Natural killer cell treated with Interleukin-12 subunit alpha and Interleukin-12 subunit beta and Interleukin-15 and Interleukin-18, amount 100 ng/mL, for 72 hours (primary cell): ENCODE measurements around the gene DIPK1B. TPM values are rescaled to one million over a fixed set of nuclear protein-coding genes. Genes with fewer than 3 reads are reported as not detected.

Experiments
- ATAC-seq, 2 donors: fragments of 150-1000 bp; cut with Tn5 transposase in 1 of 2; sonication (Bioruptor Pico), chemical (Tn5 transposase) in 1 of 2; 2 replicates each; pipeline ENCODE4 v1.10.0; 2021
- DNase-seq: peaks from one replicate; pipeline ENCODE4 v3.0.0; 2022; ENCODE audit warnings: low spot score
- H3K27ac Mint-ChIP-seq, 2 donors: 1 replicate in 1 of 2; 2 replicates in 1 of 2; pipeline ENCODE4 v1.8.0; 2022; ENCODE audit warnings: mixed read lengths in 2 of 2, mild to moderate bottlenecking in 1 of 2, moderate library complexity in 1 of 2
- H3K27me3 Mint-ChIP-seq, 2 donors: 1 replicate in 1 of 2; 2 replicates in 1 of 2; pipeline ENCODE4 v1.8.0; 2022; ENCODE audit warnings: mixed read lengths in 2 of 2
- H3K36me3 Mint-ChIP-seq: one replicate; pipeline ENCODE4 v1.8.0; 2022; ENCODE audit warnings: mixed read lengths
- H3K4me1 Mint-ChIP-seq, 2 donors: 1 replicate in 1 of 2; 2 replicates in 1 of 2; pipeline ENCODE4 v1.8.0; 2022; ENCODE audit warnings: low read depth in 2 of 2, mixed read lengths in 2 of 2, mild to moderate bottlenecking in 1 of 2
- H3K4me3 Mint-ChIP-seq: one replicate; pipeline ENCODE4 v1.8.0; 2022; ENCODE audit warnings: mixed read lengths
- H3K9me3 Mint-ChIP-seq: 2 replicates; pipeline ENCODE4 v1.8.0; 2022; ENCODE audit warnings: mixed read lengths
- total RNA-seq, 2 donors: library from RNA; stranded (reverse); gene quantifications; one replicate each; pipeline ENCODE4 v1.2.3, GENCODE V29; 2022

DIPK1B gene
- not detected for total RNA-seq

DNA sequence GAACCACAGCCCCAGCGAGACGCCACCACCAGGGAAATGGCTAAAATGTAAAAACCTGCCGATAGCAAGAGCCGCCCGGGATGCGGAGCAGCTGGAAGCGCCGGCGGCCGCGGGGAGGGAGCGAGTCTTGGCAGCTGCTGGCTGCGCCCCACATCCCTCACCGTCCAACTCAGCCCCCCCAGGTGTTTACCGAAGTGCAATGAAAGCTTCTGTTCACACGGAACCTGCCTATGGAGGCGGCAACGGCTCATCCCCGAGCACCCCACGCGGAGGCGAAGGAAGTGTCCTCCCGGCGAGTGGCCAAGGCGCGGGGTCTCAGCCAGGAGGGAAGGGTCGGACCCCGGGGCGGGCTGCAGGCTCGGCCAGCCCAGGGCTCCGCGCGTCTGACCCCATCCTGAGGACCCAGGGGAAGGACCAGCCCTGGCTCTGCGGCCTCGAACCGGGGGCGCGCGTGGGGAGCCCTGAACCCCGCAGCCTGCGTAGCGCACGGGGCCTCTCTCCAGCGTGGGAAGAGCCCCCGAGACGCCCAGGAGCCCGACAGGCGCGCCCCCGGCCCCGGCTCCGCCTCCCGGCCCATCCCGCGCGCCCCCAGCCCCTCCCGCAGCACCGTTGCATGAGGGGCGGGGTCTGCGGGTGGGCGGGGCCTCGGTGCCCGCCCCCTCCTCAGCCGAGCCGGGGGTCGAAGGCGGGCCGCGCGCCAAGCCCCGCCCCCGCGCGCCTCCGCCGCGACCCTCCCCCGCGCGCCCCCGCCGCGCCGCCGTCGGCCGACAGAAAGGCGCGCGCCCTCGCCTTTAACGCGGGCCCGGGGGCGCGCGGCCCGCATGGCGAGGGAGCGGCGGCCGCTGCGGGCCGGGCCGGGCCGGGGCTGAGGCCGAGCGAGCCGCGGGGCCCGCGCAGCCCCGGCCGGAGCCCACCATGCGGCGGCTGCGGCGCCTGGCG lies at the start of gene DIPK1B:
Gene DIPK1B (plus strand): TSS at position 822 of the 939 bp plus-strand sequence. CDS start 94 bp downstream, at position 916.
- H3K36me3 Mint-ChIP-seq, result no peaks in the 10 kb centered on the region
- DNase-seq (no peak), ATAC-seq (peak in 1 of 2 donors; percentile 21)
- H3K4me3 Mint-ChIP-seq, result peak within 1 kb of the TSS; percentile 37
- no peak within 1 kb of the TSS for H3K27ac Mint-ChIP-seq
- H3K9me3 Mint-ChIP-seq, result no peaks in the 10 kb centered on the region
- peaks cover 17 to 26% of the 10 kb centered on the region in 2 donors for H3K27me3 Mint-ChIP-seq
- peaks cover 0 to 6% of the 10 kb centered on the region in 2 donors for H3K4me1 Mint-ChIP-seq

DNA sequence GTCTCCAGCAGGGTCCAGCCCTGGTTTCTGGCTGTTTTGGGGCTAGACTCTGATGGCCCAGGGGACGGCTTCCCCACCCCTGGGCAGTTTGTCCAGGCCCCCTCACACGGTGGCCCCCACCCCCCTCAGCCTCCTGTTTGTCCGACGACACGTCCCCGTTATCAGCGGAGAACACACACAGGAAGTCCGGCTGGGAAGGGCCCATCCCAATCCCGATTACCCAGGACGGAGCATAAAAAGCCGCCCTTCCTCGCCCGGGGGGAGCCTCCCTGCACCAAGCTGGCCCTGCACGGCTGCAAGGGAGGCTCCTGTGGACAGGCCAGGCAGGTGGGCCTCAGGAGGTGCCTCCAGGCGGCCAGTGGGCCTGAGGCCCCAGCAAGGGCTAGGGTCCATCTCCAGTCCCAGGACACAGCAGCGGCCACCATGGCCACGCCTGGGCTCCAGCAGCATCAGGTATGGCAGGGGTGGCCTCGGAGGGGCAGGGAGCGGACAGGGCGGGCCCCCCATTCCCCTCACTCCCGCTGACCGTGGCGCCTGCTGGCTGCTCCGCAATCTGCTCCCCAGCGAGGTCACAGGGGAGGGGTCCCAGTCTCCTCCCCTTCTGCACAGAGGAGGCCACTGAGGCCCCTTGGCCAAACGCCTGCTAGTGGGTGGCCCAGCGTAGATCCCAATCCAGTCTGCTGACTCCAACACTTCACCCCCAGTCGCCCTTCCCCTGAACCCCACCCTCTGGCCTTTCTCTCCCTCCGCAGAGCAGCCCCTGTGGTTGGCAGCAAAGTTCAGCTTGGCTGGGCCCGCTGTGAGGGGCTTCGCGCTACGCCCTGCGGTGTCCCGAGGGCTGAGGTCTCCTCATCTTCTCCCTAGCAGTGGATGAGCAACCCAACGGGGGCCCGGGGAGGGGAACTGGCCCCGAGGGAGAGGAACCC lies 49.5 kb upstream of the DIPK1B start, which contains the start of gene EGFL7:
Gene EGFL7 (plus strand): TSS at position 261 of the 926 bp plus-strand sequence. CDS start 5,367 bp downstream, outside the sequence.
- ATAC-seq (no peak), DNase-seq (no peak)
- H3K4me3 Mint-ChIP-seq, result no peak within 1 kb of the TSS
- peaks cover 0 to 1% of the 10 kb centered on the region in 2 donors for H3K4me1 Mint-ChIP-seq
- H3K36me3 Mint-ChIP-seq, result no peaks in the 10 kb centered on the region
- H3K9me3 Mint-ChIP-seq, result no peaks in the 10 kb centered on the region
- peaks cover 7 to 11% of the 10 kb centered on the region in 2 donors for H3K27me3 Mint-ChIP-seq
- H3K27ac Mint-ChIP-seq, result no peak within 1 kb of the TSS

DNA sequence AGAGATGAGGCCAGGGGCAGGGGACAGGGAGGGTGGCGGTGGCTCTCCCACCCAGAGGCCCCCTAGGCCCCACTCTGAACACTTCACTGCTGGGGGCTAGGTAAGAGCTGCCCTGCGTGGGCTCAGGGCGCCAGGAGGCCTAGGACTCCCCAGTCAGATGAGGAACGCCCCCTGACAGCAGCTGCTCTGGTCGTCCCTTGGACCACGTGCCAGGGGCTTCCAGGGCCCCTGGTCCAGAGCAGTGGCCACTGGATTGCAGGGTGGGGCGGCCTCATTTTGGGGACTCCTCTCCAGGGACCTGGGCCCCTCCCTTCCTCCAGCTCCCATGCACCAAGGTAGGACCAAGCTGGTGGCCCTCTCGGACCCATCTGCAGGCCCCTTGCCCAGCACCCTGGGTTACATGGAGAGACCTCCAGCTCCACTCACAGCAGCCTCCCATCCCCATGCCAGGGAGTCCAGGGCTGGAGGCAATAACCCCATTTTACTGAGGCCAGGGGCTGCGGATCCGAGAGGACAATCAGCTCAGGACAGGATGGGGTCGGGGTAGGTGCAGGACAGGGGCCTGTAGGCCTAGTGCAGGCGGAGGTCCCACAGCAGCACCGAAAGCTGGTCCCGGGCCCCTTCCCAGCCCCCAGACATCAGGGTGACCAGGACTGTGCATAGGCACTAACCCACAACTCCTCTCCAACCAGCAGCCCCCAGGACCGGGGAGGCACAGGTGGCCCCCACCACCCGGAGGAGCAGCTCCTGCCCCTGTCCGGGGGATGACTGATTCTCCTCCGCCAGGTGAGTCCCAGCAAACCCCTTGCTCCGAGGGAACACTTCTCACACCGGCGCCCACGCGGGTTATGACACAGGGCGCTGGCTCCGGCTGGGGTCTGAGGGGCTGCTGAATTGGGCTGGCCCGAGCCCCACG lies 48.1 kb upstream of the DIPK1B start:
- no peak overlapping the region for H3K27ac Mint-ChIP-seq

DNA sequence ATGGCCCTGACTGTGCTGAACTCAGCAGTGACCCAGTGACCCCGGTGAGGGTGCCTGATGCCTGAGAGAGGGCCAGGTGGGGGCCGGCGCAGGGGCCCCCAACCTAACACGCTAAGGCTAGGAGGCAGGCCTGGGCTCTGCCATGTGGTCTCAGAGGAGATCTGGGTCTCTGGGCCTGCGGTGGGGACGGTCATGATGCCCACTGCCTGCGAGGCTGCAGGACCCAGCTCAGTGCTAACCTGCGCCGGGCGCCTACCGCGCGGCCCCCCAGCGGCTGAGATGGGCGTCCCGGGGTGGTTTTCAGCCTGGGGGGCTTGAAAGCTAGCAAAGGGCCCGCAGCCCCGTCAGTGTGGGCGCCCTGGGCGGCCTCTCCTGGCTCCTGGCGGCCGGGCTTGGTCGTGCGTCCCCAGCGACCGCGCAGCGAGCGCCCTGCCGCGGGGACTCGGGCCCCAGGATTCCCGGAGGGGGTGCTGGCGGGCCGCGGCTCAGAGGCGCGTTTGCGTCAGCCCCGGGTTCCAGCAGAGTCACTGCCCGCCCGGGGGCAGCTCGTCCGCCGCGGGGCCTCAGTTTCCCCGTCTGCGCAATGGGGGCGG lies 47.2 kb upstream of the DIPK1B start:
- no peak for DNase-seq
- Mint-ChIP-seq H3K9me3 (no peaks in the 10 kb centered on the region), H3K36me3 (no peaks in the 10 kb centered on the region), H3K4me1 (peaks cover 0 to 2% of the 10 kb centered on the region in 2 donors), H3K27ac (no peak overlapping the region), H3K27me3 (peaks cover 0 to 6% of the 10 kb centered on the region in 2 donors), H3K4me3 (peak overlapping the region; percentile 60)
- ATAC-seq, result peak; percentile 37

More for the DNA sequence above, 48.1 kb upstream of the DIPK1B start:
- ATAC-seq (no peak), DNase-seq (no peak)
- Mint-ChIP-seq H3K4me1 (peaks cover 0 to 2% of the 10 kb centered on the region in 2 donors), H3K4me3 (no peak overlapping the region), H3K9me3 (no peaks in the 10 kb centered on the region), H3K27me3 (peaks cover 0 to 6% of the 10 kb centered on the region in 2 donors), H3K36me3 (no peaks in the 10 kb centered on the region)

DNA sequence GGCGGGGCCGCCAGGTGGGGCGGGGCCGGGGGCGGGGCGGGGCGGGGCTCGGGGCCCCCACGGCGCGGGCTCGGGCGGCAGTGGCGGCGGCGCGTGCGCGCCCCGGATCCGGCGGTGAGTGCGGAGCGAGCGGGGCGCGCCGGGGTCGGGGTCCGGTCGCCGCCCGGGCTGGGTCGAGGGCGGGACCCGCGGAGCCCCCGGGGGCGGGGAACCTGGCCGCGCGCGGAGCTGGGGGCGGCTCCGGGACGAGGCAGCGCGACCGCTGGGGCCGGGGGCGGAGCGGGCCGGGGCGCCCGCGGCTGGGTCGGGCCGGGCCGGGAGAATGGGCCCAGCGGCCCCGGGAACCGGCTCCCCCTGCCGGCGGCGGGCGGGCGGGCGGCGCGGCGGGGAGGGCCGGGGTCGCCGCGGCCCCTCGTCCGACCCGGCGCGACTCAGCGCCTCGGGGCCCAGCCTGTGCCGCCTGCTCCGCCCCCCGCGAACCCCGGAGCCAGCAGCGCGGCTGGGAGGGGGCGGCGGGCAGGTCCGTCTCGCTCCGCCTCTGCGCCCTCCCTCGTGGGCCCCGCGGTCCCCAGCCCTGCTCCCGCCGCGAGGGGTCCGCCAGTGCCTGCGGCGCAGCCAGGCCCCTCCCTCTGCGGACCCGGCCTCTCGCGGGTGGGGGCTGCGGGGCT lies 46.5 kb upstream of the DIPK1B start:
- DNase-seq, result no peak
- peak; percentile 50 to 64 for ATAC-seq

DNA sequence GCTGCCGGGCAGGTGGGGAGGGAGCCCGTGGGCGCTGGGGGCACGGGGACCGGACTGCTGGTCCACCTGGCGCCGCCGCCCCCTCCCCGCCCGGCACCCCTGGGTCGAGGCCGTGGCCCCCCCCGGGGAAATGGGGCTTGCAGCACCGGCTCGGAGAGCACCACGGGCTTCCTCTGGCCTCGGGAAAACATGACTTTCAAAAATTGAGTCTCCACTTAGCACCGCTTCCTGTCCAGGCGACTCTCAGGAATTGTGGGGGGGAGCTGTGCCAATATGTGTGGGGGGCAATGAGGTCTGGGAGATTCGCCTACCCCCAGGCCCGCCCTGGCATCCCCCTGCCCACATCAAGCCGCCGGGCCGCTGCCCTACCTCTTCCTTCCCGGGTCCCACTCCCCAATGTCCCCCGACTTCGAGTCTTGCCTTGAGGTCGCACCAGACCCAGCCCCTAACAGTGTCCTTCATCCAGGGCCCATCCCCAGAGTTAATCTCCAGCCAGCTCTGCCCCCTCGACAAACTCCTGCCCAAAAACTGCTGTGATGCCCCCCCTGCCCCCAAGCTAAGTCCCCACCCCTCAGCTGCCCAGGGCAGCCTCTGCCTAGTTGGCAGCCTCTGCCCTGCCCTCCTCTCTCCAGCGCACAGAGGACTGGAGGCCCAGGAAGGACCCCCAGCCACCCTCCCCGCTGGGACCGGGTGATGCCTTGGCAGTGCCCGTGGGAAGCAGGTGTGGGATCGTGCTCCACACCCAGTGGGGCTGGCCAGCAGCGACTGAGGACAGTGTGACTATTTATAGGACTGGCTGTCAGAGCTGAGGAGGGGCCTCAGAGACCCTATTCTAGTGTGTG lies 45.8 kb upstream of the DIPK1B start:
- Mint-ChIP-seq H3K27ac (no peak overlapping the region), H3K4me3 (peak overlapping the region; percentile 48), H3K36me3 (no peaks in the 10 kb centered on the region), H3K9me3 (no peaks in the 10 kb centered on the region), H3K27me3 (peaks cover 0 to 6% of the 10 kb centered on the region in 2 donors), H3K4me1 (peaks cover 0 to 2% of the 10 kb centered on the region in 2 donors)
- DNase-seq, result no peak
- ATAC-seq, result no peak

More for the DNA sequence above, 46.5 kb upstream of the DIPK1B start:
- H3K36me3 Mint-ChIP-seq, result no peaks in the 10 kb centered on the region
- H3K4me3 Mint-ChIP-seq, result no peak overlapping the region
- H3K27ac Mint-ChIP-seq, result no peak overlapping the region
- no peaks in the 10 kb centered on the region for H3K9me3 Mint-ChIP-seq
- peaks cover 0 to 6% of the 10 kb centered on the region in 2 donors for H3K27me3 Mint-ChIP-seq
- peaks cover 0 to 2% of the 10 kb centered on the region in 2 donors for H3K4me1 Mint-ChIP-seq

DNA sequence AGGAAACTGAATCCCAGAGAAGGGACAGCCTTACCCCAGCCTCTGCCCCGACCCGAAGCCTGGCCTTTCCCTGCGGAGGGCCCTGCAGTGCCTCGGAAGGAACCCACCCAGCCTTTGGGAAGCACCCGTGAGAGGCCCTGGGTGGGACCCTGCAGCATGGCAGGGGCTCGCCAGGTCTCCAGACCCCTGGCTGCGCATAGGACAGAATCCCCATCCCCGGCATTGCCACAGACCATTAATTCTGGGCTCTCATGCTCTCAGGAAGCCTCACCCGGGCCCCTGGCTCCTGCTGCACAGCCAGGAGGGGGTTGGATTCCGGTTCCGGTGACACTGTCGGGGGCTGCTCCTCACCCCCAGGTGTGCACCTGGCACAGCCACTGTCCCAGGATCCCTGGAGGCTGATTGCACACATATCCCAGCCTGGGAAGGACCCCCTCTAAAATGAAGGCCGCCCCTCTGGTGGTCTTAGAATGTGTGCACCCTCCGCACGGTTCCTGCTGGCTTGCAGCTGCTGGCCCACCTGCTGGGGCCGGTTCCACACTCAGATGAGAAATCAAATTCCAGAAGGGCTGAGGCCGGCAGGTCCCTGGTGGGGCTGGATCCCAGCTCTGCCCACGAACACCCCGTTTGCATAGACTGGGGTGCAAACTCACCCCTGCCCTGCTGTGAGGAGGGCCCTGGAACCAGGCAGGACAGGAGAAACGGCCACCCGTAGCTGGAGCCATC lies 45.0 kb upstream of the DIPK1B start:
- H3K9me3 Mint-ChIP-seq, result no peaks in the 10 kb centered on the region
- H3K27me3 Mint-ChIP-seq, result peaks cover 0 to 6% of the 10 kb centered on the region in 2 donors
- no peak overlapping the region for H3K4me3 Mint-ChIP-seq
- H3K4me1 Mint-ChIP-seq, result peaks cover 0 to 2% of the 10 kb centered on the region in 2 donors
- no peak for DNase-seq
- ATAC-seq, result no peak
- H3K36me3 Mint-ChIP-seq, result no peaks in the 10 kb centered on the region
- no peak overlapping the region for H3K27ac Mint-ChIP-seq

DNA sequence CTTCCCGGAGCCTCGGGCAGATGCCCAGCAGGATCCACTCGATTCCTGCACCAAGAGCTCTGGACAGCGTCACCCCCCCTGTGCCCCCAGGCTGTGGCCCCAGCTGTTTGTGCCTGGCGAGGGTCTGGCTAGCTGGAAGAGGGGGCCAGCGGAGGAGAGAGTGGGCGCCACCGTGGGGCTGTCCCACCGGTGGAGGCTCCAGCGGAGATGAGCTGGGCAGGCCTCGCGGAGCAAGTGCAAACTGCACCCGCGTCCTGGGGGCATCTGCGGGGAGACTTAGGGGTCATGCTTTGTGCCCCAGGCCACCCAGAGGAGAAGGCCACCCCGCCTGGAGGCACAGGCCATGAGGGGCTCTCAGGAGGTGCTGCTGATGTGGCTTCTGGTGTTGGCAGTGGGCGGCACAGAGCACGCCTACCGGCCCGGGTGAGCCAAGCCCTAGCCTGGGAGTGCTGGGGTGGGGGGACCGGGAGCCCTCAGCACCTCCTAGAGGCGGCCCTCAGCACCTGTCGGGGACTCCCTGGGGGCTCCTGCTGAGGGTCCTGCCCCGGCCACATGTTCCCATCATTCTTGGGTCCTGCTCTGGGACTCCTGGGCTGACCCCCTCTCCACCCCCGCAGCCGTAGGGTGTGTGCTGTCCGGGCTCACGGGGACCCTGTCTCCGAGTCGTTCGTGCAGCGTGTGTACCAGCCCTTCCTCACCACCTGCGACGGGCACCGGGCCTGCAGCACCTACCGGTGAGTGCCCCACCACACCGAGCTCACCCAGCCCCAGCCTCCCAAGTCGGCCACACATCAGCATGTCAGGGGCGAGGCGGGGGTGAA lies 44.2 kb upstream of the DIPK1B start:
- DNase-seq (no peak), ATAC-seq (no peak)
- Mint-ChIP-seq H3K27me3 (peaks cover 0 to 6% of the 10 kb centered on the region in 2 donors), H3K9me3 (no peaks in the 10 kb centered on the region), H3K36me3 (no peaks in the 10 kb centered on the region), H3K27ac (no peak overlapping the region), H3K4me1 (peaks cover 0 to 2% of the 10 kb centered on the region in 2 donors), H3K4me3 (no peak overlapping the region)

DNA sequence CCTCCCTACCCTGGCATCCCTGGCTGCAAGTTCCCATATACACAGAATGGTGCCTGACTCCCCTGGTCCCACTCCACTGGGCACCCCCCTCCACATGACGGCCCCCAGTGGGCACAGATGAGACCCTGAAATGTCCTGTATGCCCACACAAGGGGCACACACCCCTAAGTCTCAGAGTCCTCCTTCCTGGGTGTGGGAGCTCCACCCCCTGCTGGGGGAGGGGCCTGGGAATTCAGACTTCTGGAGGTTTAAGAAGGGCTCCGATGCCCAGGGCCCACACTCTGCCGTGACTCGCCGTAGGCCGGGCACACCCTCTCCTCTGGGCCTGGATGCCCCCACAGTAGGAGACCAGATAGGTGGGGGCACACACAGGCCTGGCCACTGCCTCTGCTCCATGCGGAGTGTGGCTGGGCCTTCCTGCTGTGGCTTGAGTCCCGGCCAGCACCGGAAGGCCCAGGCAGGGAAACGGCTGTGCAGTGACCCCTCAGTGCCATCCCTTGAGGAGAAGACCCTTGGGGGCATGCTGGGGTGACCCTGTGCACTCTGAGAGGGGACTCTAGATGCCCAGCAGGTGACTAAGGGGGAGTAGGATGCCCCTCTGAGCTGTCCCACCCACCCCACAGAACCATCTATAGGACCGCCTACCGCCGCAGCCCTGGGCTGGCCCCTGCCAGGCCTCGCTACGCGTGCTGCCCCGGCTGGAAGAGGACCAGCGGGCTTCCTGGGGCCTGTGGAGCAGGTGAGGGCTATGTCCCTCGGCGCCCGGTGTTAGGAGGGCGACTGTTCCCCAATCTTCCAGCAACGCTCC lies 43.2 kb upstream of the DIPK1B start:
- peaks cover 0 to 6% of the 10 kb centered on the region in 2 donors for H3K27me3 Mint-ChIP-seq
- H3K4me3 Mint-ChIP-seq, result no peak overlapping the region
- DNase-seq, result no peak
- no peak for ATAC-seq
- no peaks in the 10 kb centered on the region for H3K9me3 Mint-ChIP-seq
- no peaks in the 10 kb centered on the region for H3K36me3 Mint-ChIP-seq
- H3K4me1 Mint-ChIP-seq, result peaks cover 0 to 2% of the 10 kb centered on the region in 2 donors
- H3K27ac Mint-ChIP-seq, result no peak overlapping the region
